NCI-H1105 treated with DMSO at 0.1 percent for 48 hours (cell line): Measurements from ENCODE around the gene DYRK4.

Experiments
- DNase-seq: peaks from one replicate; lab custom pipeline; 2025; lab: John Stamatoyannopoulos, UW

Gene DYRK4

DNA sequence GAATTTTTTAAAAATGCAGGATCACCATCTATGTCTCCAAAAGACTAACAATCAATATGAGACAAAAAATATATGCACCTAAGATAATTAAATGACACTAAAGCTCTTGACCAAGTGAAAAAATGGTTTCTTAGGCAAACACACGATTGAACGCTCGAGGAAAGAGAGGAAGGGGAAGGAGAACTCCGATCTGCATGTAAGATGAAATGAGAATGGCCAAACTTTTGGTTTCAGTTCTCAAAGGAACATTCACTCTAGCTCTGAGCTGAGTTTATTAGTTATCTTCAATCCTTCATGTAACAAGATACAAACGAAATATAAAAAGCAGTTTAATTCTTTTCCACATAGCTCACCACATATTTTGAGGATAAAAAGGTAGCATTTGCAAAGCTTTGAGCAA lies 2.8 kb downstream of the DYRK4 start:
- DNase-seq, result no peak

DNA sequence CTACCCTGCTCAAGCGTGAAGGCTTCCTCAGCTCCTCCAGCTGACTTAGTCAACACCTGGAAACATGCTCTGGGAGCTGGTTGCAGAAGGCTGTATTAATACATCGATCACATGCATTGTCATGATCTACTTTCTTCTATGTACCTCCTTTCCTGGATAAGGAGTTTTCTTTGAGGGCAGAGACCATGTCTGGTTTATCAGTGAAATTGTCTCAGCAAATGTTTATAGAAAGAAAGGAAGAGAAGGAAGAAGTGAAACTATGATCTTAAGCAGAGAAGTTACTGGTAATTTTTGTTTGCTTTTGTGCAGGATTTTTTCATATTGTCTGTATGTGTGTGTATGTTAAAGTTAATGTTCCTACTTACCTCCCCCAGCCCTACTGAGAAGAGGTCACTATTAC lies 4.5 kb downstream of the DYRK4 start:
- no peak for DNase-seq

DNA sequence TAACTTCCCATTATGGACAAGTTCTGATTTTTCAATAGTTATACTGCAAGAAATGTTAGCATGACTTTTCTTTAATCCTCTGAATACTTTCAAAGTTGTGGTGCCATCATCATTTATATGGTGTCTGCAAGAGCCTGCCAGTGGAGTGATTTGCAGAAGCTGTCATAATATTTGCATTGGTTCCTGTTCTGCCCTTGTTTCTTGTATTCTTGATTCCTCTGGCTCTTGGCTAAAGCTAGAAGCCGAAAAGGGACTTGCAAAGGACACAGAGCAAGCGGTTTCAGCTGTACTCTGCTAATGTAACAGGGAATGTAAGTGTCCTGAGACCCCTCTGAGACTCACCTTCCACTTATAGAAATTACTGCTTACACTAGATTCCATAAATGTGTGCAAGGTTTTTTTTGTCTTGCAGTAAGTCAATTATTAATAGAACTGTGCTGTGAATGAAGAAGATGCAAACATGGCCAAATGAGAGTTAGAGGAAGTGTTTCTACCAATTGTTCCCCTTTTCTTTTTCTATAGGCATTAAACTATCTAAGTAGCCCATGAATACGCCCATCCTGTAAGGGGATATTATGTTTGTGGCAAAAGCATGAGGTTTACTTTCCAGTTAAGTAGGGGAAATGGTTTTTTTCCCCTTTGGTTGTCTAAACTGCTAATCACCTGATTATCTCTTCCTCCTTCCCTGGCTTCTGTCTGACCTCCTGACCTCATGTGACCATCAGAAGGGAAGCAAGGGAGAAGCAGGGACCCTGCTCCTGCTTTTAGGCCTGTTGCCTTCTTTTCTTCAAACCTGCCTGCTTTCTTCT lies 5.3 kb downstream of the DYRK4 start:
- DNase-seq, result no peak

DNA sequence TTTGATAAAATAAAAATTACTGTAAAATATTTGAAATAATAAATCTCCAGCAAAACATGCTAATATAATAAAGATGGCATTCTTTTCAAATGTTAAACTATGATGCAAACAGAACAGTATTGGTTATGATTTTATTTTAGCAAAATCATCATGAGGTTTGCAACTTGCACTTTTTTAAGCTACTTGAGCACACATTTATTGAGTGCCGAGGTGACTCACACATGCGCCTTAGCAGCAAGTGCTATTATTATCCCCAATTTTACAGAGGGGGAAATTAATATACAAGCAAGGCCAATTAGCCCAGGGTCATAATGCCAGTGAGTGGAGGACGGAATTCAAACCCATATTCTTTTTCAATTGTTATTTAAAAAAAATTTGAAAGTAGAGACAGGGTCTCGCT lies 7.3 kb downstream of the DYRK4 start:
- no peak for DNase-seq

DNA sequence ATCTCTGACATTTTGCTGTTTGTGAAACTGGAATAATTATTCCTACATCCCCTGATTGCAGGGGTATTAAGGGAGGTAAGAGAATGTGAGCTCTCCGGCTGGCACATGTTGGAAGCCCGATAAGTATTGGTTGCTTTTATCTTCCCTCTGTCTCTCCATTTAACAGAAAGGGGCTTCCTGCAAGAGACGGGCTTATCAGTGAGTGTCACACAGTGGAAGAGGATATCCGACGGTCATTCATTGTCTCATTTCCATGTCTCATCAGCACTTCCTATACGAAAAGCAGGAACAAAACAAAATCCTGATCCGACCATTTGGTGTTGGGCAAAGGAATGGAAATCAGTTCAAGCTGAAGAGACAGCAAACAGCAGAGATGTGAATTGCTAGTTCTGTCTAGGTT lies 10.7 kb downstream of the DYRK4 start:
- DNase-seq, result no peak

DNA sequence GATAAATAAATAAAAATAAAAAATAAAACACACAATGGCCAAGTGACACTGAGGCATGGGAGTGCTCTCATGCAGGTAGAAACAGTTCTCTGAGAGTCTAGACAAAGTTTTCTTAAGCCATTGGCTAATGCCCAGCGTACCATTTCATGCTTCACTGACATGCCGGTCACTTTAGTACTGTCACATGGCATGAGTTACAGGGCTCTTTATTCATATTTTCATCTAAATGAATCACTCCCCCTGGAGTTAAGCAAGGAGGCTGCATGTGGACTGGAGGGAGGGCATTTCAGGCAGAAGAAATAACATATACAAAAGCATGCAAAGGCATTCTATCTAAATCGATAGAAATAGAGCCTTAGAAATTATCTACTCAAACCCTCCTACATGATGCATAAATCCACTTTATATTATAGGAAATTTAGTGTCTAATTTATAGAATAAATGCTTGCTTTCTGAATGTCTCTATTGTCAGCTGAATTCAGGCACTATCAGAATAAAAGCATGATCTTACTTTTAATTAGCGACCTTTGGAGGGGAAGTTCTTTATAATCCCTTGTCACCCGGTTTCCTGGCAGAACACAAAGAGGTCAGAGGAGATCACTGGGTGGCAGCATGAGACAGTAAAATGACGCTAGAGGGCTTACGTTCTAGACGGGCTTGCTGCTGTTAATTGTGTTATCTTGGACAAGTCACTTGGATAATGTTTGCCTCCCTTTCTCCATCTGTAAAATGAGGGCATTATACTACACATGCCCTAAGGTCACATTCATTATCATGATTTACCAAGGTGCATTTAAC lies 17.5 kb downstream of the DYRK4 start:
- no peak for DNase-seq

DNA sequence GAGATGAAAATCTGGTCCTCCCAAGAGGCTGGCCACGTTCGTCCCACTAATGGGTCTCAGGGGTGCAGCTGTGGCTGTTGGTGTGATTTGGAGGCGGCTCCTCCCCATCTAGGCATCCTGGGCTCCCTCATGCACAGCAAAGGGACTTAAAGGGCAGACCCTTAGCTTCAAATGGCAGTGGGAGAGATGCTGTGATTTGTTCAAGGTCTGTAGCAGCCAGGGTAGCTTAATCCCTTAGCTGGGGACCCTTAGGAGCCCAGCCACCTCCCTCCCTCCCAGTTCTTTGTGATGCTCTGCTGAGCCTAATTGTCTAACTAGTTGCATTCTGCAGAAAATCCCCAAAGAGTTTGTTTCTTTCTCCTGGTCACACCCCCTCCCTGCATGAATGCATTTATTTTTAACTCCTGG lies 18.3 kb downstream of the DYRK4 start:
- DNase-seq, result no peak

DNA sequence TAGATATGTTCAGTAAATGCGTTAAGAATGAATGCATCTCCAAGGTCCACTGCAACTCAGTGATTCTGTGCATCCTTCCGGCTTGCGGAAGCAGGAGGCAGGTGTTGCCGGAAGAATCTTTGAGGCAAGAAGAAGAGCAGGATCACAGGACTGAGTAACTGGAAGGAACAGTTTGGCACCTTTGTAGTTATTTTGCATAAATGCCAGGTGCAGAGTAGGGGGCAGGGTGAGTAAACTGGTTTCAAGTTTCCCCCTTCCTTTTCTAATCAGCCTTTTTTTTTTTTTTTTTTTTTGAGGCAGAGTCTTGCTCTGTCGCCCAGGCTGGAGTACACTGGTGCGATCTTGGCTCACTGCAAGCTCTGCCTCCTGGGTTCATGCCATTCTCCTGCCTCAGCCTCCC lies 22.3 kb downstream of the DYRK4 start:
- DNase-seq, result peak; percentile 9

DNA sequence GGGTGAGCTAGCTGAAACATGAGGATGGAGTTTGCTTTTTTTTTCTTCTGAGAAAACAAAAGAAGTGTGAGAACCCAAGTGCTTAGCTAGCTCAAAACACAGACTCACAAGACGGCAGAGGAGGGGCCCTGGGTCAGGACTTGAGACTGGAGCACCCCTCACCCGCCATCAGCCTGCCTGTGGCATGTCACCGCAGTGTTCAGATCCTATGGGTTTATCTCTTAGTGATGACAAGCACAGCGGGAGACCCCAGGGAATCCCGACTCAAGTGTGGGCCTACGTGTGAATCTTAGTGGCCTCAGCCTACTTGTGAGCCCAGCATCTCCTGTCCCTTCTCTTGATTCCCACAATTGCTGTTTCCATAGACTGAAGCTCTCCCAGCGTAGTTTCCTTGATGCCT lies 22.9 kb downstream of the DYRK4 start:
- no peak for DNase-seq

DNA sequence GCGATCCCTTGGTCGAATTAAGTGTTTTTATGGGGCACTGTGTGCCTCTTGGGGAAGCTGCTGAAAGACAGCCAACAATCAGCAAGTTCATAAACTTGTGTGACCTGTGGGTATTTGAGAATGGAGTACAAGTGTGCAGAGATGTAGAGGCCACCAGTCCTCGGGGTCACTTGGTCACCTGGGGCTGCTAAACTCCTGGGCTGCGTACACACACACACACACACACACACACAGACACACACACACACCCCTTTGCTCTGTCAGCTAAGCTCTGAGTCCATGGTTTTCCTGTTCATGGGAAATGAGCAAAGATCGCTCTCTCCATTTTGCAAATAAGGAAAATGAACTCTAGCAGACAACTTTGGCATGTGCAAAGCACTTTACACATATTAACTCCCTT lies 24.5 kb downstream of the DYRK4 start:
- DNase-seq, result no peak

DNA sequence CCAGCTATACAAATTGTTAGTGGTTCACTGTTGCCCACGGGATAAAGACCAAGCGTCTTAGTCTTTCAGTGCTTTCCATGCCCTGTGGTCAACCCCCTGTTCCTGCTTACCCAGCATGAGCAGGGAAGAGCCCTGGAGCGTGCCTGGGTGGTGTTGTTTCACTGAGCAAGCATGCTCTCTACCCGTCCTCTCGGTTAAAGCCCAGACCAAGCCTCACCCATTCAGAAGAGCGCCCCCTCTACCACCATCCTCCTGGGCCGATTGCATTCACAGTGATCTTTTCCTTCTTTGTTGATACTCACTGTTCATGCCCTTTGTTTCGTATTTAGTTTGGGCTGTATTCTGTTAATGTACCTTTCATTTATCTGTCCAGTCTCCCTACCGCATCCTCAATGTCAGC lies 25.1 kb downstream of the DYRK4 start:
- DNase-seq, result no peak

DNA sequence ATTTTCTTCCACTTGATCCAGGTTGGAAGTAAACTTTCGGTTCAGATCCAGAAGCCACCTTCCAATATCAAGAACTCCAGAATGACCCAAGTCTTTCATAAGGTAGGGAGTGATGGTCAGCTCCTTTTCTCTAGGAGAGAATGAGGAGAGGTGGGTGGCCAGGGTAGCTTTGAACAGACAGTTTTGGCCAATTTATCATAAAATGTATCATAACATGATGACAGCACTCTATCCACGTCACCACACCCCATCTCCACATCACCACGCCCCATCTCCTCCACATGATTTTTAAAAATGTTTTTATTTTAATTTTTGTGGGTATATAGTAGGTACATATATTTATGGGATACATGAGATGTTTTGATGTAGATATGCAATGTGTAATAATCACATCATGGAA lies 26.9 kb downstream of the DYRK4 start:
- no peak for DNase-seq

DNA sequence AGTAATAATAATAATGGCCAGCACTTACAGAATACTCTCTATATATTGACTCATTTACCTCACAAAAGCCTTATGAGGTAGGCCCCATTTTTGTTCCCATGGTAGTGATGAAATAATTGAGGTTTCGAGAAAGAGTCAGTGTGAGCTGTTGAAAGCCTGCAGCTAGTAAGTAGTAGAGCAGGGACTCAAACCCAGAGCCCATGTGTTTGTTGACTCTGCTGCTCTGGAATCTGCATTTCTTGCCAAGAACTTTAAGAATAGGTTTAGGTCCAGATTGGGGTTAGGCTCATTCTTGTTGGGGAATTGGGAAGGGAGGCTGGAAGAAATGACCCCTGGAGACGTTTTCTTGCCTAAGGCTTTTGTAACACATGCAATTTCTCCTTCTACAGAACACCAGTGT lies 27.9 kb downstream of the DYRK4 start:
- DNase-seq, result no peak

DNA sequence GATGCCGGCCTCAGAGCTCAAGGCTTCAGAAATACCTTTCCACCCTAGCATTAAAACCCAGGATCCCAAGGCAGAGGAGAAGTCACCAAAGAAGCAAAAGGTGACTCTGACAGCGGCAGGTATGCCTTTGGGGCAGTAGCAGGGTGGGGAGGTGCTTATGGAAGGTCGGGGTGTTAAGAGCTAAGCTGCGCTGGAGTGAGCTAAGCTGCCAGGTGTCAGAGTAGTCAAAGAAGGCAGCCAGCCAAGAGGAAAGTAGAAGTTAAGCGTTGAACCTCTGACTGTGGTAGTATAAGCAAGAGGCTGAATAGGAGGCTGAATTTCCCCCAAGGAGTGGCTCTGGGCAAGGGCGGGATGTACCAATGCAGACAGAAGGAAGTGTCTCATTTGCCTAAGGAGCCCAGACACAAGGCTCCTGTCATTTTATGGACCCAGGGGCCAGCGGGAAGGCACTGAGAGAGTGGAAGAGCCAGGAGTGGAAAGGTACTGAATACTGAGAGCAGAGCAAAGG lies 29.2 kb downstream of the DYRK4 start:
- peak; percentile 24 for DNase-seq

DNA sequence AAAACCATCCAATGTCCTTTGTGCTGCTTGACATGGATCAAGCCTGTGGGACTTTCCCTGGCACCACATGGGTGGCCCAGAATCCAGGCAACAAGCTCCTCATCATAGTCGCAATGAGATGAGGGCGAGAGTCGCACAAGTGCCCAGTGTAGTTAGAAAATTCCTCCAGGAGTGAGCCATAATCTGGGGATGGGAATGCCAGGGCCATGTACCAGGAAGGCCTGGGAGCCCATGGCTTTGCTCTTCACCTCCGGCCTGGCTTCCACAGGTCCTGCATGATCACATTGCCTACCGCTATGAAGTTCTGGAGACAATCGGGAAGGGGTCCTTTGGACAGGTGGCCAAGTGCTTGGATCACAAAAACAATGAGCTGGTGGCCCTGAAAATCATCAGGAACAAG lies 33.9 kb downstream of the DYRK4 start:
- no peak for DNase-seq

DNA sequence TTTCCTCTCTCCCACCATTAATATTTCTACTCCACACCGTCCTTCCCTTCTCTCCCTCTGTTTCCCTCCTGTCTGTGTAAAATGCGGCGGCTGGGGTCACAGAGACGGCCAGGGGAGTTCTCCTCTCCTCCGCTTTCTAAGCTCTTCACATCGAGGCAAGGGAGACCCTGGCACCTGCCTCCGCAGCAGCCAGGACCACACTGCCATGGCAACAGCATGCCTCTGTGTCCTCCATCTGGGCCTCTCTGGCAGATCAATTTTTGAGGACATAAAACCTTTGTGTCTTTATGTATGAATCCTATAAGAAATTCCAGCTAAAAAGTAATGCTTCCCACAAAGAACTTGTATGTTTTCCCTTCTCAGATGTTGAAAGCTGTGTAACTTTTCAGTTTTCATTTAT lies 41.4 kb downstream of the DYRK4 start:
- no peak for DNase-seq

DNA sequence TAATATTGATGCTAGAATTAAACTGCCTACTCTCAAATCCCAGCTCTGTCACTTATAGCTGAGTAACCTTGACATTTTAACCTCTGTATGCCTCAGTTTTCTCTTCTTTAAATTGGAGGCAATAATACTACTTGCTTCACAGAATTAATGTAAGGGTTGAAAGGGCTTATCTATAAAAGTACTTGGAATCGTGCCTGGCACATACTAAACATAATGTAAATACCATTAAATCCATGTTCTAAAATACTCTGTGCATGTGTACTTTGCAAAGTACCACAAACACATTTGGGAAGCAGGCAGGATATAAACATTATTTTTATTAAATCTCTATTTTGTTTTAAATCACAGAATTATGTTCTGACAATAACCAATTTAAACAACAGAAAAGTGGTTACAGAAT lies 41.9 kb downstream of the DYRK4 start:
- DNase-seq, result no peak

DNA sequence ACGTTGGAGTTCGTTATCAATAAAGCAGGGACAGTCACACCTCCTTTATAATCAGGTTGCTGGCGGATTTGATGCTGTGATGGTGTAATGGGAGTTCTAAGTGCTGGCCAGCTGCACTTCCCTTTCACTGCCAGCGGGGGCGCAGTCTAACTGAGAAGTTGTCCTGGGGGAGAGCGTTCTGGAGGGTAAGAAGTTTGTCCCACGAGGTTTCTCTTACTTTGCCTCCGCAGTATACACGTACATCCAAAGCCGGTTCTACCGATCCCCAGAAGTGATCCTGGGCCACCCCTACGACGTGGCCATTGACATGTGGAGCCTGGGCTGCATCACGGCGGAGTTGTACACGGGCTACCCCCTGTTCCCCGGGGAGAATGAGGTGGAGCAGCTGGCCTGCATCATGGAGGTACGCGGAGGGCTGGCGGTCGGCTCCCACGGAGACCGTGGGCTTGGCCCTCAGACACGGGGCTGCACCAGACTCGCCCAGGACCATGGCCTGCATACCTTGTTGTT lies 42.7 kb downstream of the DYRK4 start:
- peak; percentile 93 for DNase-seq

DNA sequence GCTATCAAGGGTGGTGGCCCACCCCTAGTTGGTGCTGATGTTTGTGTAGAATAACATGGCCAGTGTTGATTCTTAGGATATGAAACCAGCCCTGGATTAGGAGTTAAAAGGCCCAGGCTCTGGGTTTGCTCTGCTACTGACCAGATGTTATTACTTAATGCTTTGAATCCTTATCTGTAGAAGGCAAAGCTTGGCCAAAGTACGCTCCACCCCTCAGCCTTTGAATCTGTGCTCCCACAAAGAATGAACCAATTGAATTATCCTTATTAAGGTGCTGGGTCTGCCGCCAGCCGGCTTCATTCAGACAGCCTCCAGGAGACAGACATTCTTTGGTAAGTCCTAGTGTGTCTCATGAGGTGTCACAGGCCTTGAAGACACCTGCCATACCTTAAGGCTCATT lies 45.0 kb downstream of the DYRK4 start:
- DNase-seq, result no peak

DNA sequence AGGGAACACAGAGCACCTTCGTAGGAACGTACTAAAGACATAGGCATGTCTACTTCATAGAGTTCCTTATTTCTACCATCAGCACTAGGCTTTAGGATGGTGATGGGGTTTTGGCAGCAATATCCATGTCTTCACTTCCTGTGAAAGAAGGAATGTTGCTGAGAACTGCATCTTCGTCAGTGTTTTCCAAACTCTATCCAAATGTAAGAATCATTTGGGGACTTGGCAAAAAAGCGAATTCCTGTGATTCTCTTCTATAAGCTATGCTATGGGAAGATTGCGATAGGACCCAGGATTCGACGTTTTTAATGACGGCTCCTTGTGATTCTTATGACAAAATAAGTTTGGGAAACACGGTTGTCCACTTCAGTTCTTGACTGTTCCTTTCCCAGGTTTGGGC lies 47.1 kb downstream of the DYRK4 start:
- no peak for DNase-seq

DNA sequence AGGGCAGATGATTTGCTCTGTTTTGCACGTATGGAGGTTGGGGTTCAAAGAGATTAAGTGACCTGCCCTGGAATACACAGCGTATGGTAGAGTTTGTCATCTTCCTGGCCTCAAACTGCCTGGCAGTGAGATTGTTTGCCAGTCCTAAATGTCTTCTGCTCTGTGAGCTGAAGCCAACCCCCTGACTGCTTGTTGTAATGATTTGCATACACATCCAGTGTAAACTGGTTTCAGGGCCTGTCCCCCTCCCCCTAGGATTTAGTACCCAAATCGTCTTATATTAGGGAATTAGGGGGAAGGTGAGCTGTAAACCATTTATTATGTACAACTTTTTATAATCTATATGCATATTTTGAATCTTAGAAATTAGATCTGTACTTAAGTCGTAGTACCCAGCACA lies 48.5 kb downstream of the DYRK4 start:
- no peak for DNase-seq

DNA sequence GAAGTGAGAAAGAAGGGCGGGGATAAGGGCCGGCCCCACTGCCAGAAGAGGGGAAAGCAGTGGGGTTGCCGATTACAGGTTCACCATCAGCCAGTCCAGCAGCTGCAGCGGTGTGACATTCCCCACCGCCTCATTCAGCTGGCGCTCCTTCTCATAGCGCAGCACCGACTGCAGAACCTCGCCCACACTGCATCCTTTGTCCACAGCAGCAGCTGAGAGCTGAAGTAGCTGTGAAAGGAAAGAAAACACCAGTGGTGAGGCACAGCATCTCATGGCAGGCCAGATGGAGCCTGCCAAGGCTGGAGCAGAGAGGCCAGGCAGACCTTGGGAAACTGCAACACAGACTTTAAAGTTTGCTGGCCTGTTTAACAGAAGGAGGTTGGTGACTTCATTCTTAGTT lies 53.7 kb downstream of the DYRK4 start:
- no peak for DNase-seq

DNA sequence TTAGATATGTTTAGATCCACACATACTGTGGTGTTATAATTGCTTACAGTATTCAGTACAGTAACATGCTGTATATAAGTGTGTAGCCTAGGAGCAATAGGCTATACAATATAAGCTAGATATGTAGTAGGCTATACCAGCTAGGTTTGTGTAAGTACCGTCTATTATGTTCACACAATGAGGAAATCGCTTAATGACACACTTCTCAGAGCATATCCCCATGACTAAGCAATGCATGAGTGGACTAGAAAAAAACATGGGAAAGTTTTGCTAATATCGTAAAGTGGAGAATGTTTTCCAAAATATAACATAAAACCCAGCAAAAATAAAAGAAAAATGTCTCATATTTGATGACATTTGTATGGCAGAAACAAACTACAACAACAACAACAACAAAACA lies 59.5 kb downstream of the DYRK4 start:
- no peak for DNase-seq
